Adipose tissue (tissue), 3 donors: ENCODE measurements around the gene PPP1R2. TPM values are rescaled to one million over a fixed set of nuclear protein-coding genes. Genes with fewer than 3 reads are reported as not detected.
"Not testable (repeated sequence)": the region's sequence is repeated elsewhere in the genome, so short reads cannot be mapped to it uniquely, and the experiment has no call there.

Experiments
- H3K27ac ChIP-seq: one replicate; pipeline ENCODE4 v1.5.1; 2013; ENCODE audit warnings: low read depth, low read length
- WGBS, 3 donors: extraction: QIAGEN DNeasy Blood & Tissue Kit; methylation state at CpG; one replicate each; pipeline ENCODE4 v1.1.7; 2013; 5-methylcytosine and 5-hydroxymethylcytosine counted together
- polyA plus RNA-seq, 3 donors: library from polyadenylated mRNA; stranded (reverse); fragments of 200-250 nt; gene quantifications; one replicate each; pipeline ENCODE4 v1.2.3, GENCODE V29; 2013
- donor health status: healthy with polysubstance abuse.
- donor health status: Bipolar disorder and iron deficiency.
- donor health status: healthy.

PPP1R2 gene
- polyA plus RNA-seq, 3 donors: 10.6 to 35.2 (median 19.8) TPM

DNA sequence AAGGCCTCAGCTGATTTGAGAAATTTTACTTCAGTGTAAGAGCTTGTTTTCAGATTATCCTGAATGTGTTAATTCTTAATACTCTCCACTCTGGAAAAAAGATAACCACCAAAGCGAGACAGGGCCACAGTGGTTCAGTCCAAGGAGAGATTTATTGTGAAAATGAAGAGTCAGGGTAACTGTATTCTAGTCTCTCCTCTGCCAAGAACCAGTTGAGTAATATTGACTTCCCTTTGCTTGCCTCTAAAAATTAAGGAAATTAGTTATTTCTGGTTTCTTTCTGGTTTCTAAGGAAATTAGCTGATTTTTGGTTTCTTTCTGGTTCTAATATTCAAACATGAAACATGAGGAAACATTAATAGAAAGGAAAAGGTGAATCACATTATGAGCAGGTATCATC lies 34.9 kb downstream of the PPP1R2 start:
- WGBS, 3 donors: 35 to 84% (median 37%) methylated on average over 1 of the region's 1 CpG
- no peak overlapping the region for H3K27ac ChIP-seq

DNA sequence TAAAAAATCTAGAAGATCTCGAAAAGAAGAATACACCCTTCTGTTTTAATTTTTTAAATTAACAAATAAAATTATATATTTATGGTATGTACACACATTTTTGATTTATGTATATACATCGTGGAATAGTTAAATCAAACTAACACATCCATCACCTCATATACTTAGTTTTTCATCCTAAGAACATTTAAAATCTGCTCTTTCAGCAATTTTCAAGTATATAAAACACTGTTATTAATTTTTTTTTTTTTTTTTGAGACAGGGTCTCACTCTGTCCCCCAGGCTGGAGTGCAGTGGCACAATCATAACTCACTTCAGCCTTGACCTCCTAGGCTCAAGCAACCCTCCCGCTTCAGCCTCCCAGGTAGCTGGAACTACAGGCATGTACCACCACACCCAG lies 67.5 kb downstream of the PPP1R2 start:
- 85 to 96% (median 96%) methylated on average over 3 of the region's 3 CpGs for WGBS, 3 donors
- H3K27ac ChIP-seq: no peak overlapping the region

DNA sequence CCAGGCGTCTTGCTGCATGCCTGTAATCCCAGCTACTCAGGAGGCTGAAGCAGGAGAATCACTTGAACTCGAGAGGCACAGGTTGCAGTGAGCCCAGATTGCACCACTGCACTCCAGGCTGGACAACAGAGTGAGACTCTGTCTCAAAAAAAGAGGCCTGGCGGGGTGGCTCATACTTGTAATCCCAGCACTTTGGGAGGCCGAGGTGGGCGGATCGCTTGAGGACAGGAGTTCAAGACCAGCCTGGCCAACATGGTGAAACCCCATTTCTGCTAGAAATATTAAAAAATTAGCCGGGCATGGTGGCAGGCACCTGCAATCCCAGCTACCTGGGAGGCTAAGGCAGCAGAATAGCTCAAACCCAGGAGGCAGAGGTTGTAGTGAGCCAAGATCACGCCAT lies 68.0 kb downstream of the PPP1R2 start:
- not testable (repeated sequence) for H3K27ac ChIP-seq
- WGBS, 3 donors: 81 to 92% (median 84%) methylated on average over 8 of the region's 8 CpGs

DNA sequence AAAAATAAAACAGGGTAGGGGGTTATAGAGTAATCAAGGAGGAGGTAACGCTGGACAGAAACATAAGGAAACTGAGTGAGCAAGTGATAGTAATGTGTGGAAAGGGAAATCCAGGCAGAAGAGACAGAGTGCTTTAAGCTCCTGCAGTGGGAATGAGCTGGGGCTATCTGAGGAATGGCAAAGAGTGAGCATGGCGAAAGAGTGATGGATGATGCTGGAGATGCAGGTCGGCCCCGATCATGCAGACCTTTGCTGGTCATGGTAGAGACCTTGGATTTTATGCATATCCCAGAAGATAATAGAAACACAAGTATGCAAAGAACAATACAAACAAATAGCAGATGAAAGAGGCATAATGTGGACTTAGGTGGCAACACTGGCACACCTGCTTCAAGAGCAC lies 74.3 kb downstream of the PPP1R2 start:
- 86 to 94% (median 94%) methylated on average over 4 of the region's 4 CpGs for whole genome bisulfite sequencing, 3 donors
- H3K27ac ChIP-seq: no peak overlapping the region

DNA sequence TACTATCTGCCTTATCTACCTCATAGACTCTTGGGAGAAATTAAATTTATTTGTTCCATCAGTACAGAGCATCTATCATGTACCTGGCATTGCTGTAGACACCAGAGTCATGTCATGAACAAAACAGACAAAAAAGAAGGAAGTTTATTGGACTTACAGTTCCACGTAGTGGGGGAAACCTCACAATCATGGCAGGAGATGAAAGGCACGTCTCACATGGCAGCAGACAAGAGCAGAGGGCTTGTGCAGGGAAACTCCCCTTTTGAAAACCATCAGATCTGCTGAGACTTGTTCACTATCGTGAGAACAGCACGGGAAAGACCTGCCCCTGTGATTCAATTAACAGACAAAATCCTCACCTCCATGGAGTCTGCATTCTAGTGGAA lies 74.7 kb downstream of the PPP1R2 start:
- H3K27ac ChIP-seq: no peak overlapping the region
- WGBS, 3 donors: 68 to 76% (median 76%) methylated on average over 4 of the region's 4 CpGs

DNA sequence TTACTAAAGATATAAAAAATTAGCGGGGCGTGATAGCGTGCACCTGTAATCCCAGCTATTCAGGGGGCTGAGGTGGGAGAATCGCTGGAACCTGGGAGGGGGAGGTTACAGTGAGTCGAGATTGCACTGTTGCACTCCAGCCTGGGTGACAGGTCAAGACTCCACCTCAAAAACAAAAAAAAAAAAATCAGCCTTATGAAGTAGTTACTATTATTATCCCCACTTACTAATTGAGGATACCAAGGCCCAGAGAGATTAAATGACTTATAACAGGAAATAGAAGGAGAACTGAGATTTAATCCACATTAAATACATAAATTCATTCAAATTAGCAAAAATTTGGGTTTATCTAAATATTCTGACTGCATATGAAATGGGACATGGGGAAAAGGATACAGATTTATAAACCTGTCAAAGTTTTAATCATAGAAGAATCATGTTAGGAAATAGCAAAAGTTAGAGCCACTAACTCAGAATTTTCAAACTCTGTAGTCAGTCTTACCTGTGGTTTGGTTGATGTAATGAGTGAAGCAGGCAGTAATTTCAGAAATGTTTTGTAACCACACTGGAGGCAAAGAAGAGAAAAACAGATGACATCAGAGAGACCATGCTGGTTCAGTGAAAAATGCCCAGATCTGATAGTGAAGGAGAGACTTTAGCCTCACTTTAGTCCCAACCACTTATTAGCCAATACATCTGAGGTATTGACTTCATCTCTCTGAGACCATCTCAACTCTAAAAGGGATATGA lies 75.3 kb downstream of the PPP1R2 start:
- no peak overlapping the region for H3K27ac ChIP-seq
- 89 to 98% (median 94%) methylated on average over 5 of the region's 5 CpGs for WGBS, 3 donors

DNA sequence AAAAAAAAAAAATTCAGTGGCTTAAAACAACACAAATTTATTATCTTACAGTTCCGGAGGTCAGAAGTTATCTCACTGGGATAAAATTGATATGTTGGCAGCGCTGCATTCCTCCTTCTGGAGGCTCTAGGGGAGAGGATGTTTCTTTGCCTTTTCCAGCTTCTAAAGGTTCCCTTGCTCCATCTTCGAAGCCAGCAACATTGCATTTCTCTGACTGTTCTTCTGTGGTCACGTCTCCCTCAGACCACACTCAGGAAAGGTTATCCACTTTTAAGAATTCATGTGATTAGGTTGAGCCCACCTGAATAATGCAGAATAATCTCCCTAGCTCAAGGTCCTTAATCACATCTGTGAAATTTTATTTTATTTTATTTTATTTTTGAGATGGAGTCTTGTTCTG lies 76.9 kb downstream of the PPP1R2 start:
- whole genome bisulfite sequencing, 3 donors: 67 to 84% (median 74%) methylated on average over 4 of the region's 4 CpGs
- H3K27ac ChIP-seq: no peak overlapping the region

Other genes starting within 250 kb of the PPP1R2 start
- 10 to 100 TPM in 1 of 3 donors, 1 to 10 TPM in 2; 4.6 to 11.9 (median 9.9) TPM for gene ACAP2, start 100.3 kb downstream of the PPP1R2 start, polyA plus RNA-seq
- 100 to 1,000 TPM in 2 of 3 donors, 10 to 100 TPM in 1; 70.3 to 618 (median 602) TPM for gene APOD, start 40.6 kb upstream of the PPP1R2 start, polyA plus RNA-seq
- 1 to 10 TPM; 2.4 to 3.6 (median 2.8) TPM for gene MUC20, start 177.7 kb upstream of the PPP1R2 start, polyA plus RNA-seq